ENCODE results near the gene FBXO47.

The FBXO47 gene

GRCh38 chr17:38899421-38899820 is 67.8 kb downstream of the FBXO47 start:
- DNase-seq, result no peak

DNA sequence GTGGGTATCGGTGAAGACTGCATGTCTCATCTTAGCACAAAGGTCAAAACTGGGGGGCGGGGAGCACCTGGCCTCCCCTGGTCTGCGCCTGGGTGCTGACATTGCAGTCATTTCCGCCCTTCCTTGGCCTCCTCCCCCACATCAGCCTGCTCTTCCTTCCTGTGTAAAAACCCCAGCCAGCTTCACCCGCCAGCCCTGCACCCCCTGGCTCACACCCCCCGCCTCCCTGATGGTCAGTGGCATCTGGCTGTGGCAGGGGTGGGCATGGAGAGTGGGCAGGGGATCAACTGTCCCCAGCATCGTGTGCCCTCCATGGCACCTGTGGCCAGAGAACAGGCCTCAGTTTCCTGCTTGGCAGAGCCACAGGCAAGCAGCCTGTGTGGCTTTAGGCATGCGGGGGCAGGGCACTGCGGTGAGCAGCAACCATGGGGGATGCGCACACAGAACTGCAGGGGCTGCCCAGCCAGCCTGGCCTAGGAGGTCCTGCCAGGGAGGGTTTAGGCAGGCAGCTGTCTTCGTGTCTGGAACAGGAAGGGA is 68.3 kb downstream of the FBXO47 start:
- no peak for DNase-seq

DNA sequence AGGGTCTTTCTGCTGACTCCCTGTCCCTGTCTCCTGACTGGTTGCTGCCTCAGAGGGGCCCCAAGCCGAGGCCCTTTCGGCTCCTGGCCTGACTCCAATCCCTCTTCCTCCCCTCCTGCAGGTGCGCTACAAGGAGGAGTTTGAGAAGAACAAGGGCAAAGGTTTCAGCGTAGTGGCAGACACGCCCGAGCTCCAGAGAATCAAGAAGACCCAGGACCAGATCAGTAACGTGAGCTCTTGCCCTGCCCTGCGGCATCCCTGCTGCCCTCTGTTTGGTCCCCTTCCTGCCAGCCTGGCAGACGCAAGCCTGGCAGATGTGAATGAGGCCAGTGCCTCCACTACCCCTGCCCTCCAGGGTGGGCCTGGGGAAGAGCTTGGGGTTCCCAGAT is 68.9 kb downstream of the FBXO47 start:
- no peak for DNase-seq

DNA sequence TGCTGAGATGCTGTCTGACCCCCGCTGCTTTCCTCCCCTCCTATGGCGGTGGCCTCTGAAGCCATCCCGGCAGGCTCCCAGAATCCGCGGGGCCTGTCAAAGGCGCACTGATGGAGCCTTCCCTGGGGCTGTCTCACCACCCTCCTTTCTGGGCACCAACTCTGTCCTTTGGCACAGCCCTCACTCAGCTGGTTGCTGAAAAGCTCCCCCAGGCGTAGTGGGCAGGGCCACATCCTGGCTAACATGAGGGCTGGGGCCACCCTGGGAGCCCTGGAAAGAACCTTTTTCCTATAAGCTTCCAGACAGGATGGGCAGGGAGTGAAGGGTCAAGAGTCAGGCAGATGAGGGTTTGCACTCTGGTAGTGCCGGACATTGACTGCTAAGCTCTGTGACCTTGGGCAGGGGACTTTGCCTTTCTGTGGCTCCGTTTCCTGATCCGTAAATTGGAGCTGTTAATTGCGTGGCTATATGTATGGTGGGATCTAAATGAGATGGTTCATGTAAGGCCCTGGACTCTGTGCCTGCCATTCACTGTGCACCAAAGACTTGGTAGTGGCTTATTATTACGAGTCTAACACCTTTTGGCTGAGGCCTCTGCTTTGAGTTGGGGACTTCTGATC is 69.4 kb downstream of the FBXO47 start:
- no peak for DNase-seq

GRCh38 chr17:38897176-38897575 is 70.0 kb downstream of the FBXO47 start:
- no peak for DNase-seq

GRCh38 chr17:38896346-38896954 is 70.8 kb downstream of the FBXO47 start:
- DNase-seq, result no peak

- no peak for DNase-seq
Observed at GRCh38 chr17:38894276-38894675, 72.9 kb downstream of the FBXO47 start.

- DNase-seq, result no peak
Observed at GRCh38 chr17:38893607-38894006, 73.6 kb downstream of the FBXO47 start.

DNA sequence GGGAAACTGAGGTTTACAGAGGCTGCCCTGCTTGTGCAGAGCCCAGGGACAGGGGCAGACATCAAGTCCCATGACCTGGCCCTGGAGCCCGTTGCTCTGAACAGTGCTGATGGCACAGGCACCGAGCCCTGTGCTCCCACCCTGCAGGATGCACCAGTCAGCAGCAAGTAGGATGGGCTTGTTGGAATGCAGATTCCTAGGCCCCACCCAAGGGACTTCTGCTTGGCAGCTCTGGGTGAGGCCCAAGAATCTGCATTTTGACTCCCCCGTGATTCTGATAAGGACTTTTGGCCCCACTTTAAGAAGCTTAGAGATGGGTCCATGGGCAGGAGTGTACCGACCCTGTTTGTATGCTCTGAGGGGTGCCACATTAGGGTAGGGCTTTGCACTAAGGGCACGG is 74.1 kb downstream of the FBXO47 start:
- no peak for DNase-seq

DNA sequence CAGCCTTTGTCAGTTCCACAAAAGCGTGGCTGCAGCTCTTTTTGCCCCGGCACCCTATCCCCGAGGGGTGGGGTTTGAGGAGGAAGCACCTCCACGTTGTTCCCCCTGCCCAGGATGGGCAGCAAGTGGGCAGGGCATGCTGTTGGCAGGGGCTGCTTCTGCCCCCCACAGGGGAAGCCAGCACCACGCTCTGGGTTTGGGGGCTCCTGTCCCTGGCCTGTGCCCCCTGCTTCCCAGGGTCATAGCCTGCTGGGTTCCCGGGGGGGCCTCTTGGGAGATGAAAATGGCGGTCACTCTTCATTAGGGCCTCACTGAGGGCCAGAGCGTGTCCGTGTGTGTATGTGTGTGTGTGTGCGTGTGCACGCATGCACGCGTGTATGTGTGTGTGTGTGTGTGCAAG is 74.6 kb downstream of the FBXO47 start:
- no peak for DNase-seq

GRCh38 chr17:38892083-38892482 is 75.1 kb downstream of the FBXO47 start:
- DNase-seq, result no peak

GRCh38 chr17:38891441-38891840 is 75.8 kb downstream of the FBXO47 start:
- DNase-seq, result no peak

- DNase-seq, result no peak
Observed at GRCh38 chr17:38890410-38890746, 76.8 kb downstream of the FBXO47 start.

DNA sequence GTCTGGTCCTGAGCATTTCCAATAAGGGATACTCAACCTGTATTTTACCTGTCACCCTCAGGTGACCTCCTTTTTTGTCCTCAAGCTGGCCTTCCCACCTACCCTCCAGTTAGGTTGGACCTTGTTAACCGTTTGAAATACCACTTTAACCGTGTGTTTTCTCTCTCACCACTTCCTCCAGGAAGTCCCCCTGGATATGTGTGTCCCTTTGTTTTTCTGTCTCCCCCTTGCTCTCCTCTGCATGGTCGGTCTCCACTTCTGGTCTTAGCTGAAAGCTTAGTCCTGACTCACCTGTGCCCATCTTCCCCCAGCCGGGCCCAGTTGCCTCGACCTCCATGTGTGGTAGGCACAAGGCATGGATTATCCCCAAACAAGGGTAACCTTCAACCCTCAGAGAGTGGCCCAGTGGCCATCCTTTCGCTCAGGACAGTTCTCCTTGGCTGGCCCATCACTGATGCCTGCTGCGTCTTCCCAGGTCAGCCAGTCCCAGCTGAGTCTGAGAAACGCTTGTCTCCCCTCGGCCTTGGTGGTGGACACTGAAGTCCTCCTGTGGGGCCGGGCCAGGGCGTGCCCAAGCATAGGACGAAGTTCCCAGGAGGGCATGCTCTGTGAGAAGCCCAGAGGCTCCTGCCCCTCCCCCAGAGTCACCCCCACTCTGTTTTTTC is 77.3 kb downstream of the FBXO47 start:
- no peak for DNase-seq

DNA sequence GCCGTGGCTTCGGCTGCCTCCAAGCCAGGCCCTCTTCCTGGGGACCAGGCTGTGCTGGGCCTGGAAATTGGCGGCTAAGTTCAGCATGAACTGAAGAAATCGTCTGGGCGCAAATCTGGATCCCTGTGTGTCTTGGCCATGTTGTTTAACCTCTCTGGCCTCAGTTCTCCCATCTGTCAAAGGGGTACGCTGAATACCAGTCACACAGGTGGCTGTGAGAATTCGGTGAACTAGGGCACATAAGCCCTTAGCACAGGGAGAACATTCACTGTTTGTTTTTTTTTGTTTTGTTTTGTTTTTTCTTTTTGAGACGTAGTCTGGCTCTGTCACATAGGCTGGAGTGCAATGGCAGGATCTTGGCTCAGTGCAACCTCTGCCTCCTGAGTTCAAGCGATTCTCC is 78.4 kb downstream of the FBXO47 start:
- DNase-seq, result no peak

- no peak for DNase-seq
Observed at GRCh38 chr17:38886643-38887010, 80.6 kb downstream of the FBXO47 start.
